HFFc6 (cell line): Measurements from ENCODE around the gene PIK3R5. TPM values are rescaled to one million over a fixed set of nuclear protein-coding genes. Genes with fewer than 3 reads are reported as not detected.

ENCODE experiments used
- DNase-seq: peaks from one replicate; pipeline ENCODE4 v3.0.0-alpha.2; 2018
- H3K27ac Mint-ChIP-seq: 2 replicates; pipeline ENCODE4 v1.8.0; 2020; ENCODE audit warnings: mild to moderate bottlenecking, mixed read lengths
- H3K27me3 Mint-ChIP-seq: 2 replicates; pipeline ENCODE4 v1.8.0; 2021; ENCODE audit warnings: mild to moderate bottlenecking, moderate library complexity, mixed read lengths; ENCODE audit not compliant: insufficient read depth
- H3K36me3 Mint-ChIP-seq: 2 replicates; pipeline ENCODE4 v1.8.0; 2021; ENCODE audit warnings: low read depth, mixed read lengths
- H3K4me1 Mint-ChIP-seq: 2 replicates; pipeline ENCODE4 v1.8.0; 2020; ENCODE audit warnings: low read depth, mixed read lengths
- H3K4me3 Mint-ChIP-seq: 2 replicates; pipeline ENCODE4 v1.8.0; 2020; ENCODE audit warnings: mild to moderate bottlenecking, moderate library complexity, mixed read lengths
- H3K9me3 Mint-ChIP-seq: 2 replicates; pipeline ENCODE4 v1.8.0; 2020; ENCODE audit warnings: mild to moderate bottlenecking, mixed read lengths
- CTCF ChIP-seq: fragments of 200-600 bp; sonication (generic); IDR thresholded peaks from 2 replicates; pipeline ENCODE4 v1.5.0; 2021; ENCODE audit warnings: antibody characterized with exemption, mild to moderate bottlenecking
- total RNA-seq, 6 experiments: library from RNA; stranded (reverse); fragmentation: NEBNext Ultra II Directional; extraction: Animal tissue kit (Norgen Biotek cat#: 25700); gene quantifications; 2 replicates in 1 of 6; 3 replicates in 5 of 6; pipeline ENCODE4 v1.2.3, GENCODE V29; 2021

The PIK3R5 gene
- total RNA-seq, 6 experiments from 2014 or later, result not detected

- no peak for DNase-seq
- no peak for TF ChIP-seq CTCF
- H3K4me3 Mint-ChIP-seq, result no peak overlapping the region
- no peak overlapping the region for H3K27ac Mint-ChIP-seq
- no peaks in the 10 kb centered on the region for H3K4me1 Mint-ChIP-seq
- 0 out of 2 replicates have a peak, but pooled peaks cover 4% of the 10 kb centered on the region for H3K36me3 Mint-ChIP-seq
- H3K9me3 Mint-ChIP-seq, result peaks cover 59% of the 10 kb centered on the region
- H3K27me3 Mint-ChIP-seq, result no peaks in the 10 kb centered on the region; the same call in none of the 2 replicates
Measured at GRCh38 chr17:8944748-8945147, 20.8 kb downstream of the PIK3R5 start.

- DNase-seq, result no peak
- Mint-ChIP-seq H3K27ac (no peak overlapping the region), H3K4me1 (no peaks in the 10 kb centered on the region), H3K36me3 (0 out of 2 replicates have a peak, but pooled peaks cover 4% of the 10 kb centered on the region), H3K4me3 (no peak overlapping the region), H3K27me3 (no peaks in the 10 kb centered on the region; the same call in none of the 2 replicates), H3K9me3 (peaks cover 61% of the 10 kb centered on the region)
- TF ChIP-seq CTCF, result no peak
Measured at GRCh38 chr17:8944083-8944482, 21.4 kb downstream of the PIK3R5 start.

- H3K27ac Mint-ChIP-seq, result no peak overlapping the region
- H3K4me3 Mint-ChIP-seq, result no peak overlapping the region
- no peaks in the 10 kb centered on the region; the same call in none of the 2 replicates for H3K27me3 Mint-ChIP-seq
- no peaks in the 10 kb centered on the region for H3K4me1 Mint-ChIP-seq
- TF ChIP-seq CTCF, result no peak
- H3K9me3 Mint-ChIP-seq, result peaks cover 51% of the 10 kb centered on the region
- no peak for DNase-seq
- no peaks in the 10 kb centered on the region for H3K36me3 Mint-ChIP-seq
Measured at GRCh38 chr17:8941980-8942622, 23.4 kb downstream of the PIK3R5 start.

GRCh38 chr17:8941520-8941919, 24.0 kb downstream of the PIK3R5 start:
- H3K4me1 Mint-ChIP-seq, result no peaks in the 10 kb centered on the region
- no peaks in the 10 kb centered on the region; the same call in none of the 2 replicates for H3K27me3 Mint-ChIP-seq
- DNase-seq, result no peak
- peaks cover 46% of the 10 kb centered on the region for H3K9me3 Mint-ChIP-seq
- no peak overlapping the region for H3K4me3 Mint-ChIP-seq
- H3K36me3 Mint-ChIP-seq, result no peaks in the 10 kb centered on the region
- TF ChIP-seq CTCF, result no peak
- H3K27ac Mint-ChIP-seq, result no peak overlapping the region

- H3K9me3 Mint-ChIP-seq, result peaks cover 41% of the 10 kb centered on the region
- no peak for TF ChIP-seq CTCF
- no peaks in the 10 kb centered on the region; the same call in none of the 2 replicates for H3K27me3 Mint-ChIP-seq
- no peaks in the 10 kb centered on the region for H3K4me1 Mint-ChIP-seq
- H3K4me3 Mint-ChIP-seq, result no peak overlapping the region
- no peaks in the 10 kb centered on the region for H3K36me3 Mint-ChIP-seq
- no peak for DNase-seq
- no peak overlapping the region for H3K27ac Mint-ChIP-seq
Measured at GRCh38 chr17:8940866-8941471, 24.5 kb downstream of the PIK3R5 start.
